ENCODE measurements around the gene KLF18.

KLF18 gene

DNA sequence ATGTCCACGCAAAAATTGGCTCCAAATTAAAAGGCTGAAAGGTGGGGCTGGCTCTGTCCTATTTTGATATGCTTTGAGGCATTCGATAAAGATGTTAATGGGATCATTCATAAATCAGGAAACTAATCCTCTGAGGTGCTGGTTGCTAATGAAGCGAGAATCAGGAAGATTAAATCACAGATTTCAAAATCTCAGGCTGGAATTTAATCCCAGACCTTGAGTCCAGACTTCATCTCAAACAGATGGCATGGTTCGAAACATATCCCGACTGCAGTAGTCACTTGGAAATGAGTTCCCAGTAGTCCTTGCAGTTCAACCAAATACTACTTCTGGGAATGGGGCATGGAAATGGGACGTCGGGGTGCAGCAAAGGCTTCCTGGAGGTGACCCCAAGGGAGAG, 27.3 kb downstream of the KLF18 start:
- H2BK5ac ChIP-seq (ENCODE audit: low read depth, low read length, poor library complexity, severe bottlenecking) = no peak overlapping the region
- no peak overlapping the region for H3K4me2 ChIP-seq (ENCODE audit: low read length, poor library complexity, severe bottlenecking)
- H3K18ac ChIP-seq (ENCODE audit: low read depth in 1 of 2, low read length in 2 of 2) = no peak overlapping the region
- H3K4me1 ChIP-seq (ENCODE audit: control insufficient read depth, insufficient read depth, low read depth, low read length) = no peaks in the 10 kb centered on the region
- H2BK120ac ChIP-seq (ENCODE audit: low read depth, low read length) = no peak overlapping the region
- H3K27me3 ChIP-seq (ENCODE audit: control insufficient read depth in 1 of 2, insufficient read depth in 1 of 2, low read length in 2 of 2) = peaks cover 0 to 5% of the 10 kb centered on the region in 2 experiments
- H2BK12ac ChIP-seq (ENCODE audit: low read length in 2 of 2) = no peak overlapping the region
- no peaks in the 10 kb centered on the region for H3K9me3 ChIP-seq (ENCODE audit: control insufficient read depth, low read length)
- 90% methylated on average over 7 of the region's 7 CpGs for WGBS
- no peaks in the 10 kb centered on the region for H3K79me1 ChIP-seq (replicated peaks; ENCODE audit: low read length, poor library complexity, severe bottlenecking)
- no peak overlapping the region for H3K4ac ChIP-seq (ENCODE audit: low read depth in 1 of 2, low read length in 2 of 2)
- no peak overlapping the region for H2AFZ ChIP-seq (ENCODE audit: low read depth, low read length)
- H2BK15ac ChIP-seq (ENCODE audit: low read depth, poor library complexity, severe bottlenecking) = no peak overlapping the region
- H3K9ac ChIP-seq (ENCODE audit: low read length) = no peak overlapping the region
- no peak overlapping the region for H4K8ac ChIP-seq (ENCODE audit: low read length)
- H4K91ac ChIP-seq (ENCODE audit: low read length) = no peak overlapping the region
- no peak overlapping the region for H3K14ac ChIP-seq (ENCODE audit: low read length in 2 of 2)
- H3K36me3 ChIP-seq (ENCODE audit: control insufficient read depth in 1 of 2, insufficient read depth in 2 of 2, low read depth in 1 of 2, low read length in 2 of 2) = no peaks in the 10 kb centered on the region
- no peak overlapping the region for H3K27ac ChIP-seq (ENCODE audit: low read length, poor library complexity, severe bottlenecking)
- H2AK5ac ChIP-seq (ENCODE audit: low read length, severe bottlenecking) = no peak overlapping the region
- H3K4me3 ChIP-seq (ENCODE audit: insufficient read depth in 1 of 2, low read depth in 1 of 2, low read length in 2 of 2) = no peak overlapping the region
- no peak overlapping the region for H3K23ac ChIP-seq (ENCODE audit: low read length in 2 of 2)
- no peak for DNase-seq

DNA sequence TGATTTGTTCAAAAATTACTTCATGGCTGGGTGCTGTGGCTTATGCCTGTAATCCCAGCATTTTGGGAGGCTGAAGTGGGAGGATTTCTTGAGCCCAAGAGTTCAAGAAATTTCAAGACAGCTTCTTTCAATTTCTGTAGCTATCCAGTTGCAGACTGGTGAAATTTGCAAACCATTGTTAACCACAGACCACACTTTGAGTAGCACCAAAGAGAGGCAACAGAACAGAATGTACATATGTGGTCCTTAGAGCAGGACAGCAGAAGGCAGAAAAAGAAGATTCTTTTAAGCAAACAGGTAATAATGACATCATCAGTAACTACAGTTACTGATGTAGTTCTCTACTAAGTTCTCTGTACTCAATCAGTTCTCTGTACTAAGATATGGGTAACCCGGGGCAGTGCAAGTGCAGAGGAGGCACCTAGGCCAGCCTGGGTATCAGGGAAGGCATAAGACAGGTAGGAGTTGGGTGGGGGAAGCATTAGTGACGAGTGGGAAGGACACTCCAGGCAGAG, 28.3 kb downstream of the KLF18 start:
- 53% methylated on average over 2 of the region's 2 CpGs for WGBS

DNA sequence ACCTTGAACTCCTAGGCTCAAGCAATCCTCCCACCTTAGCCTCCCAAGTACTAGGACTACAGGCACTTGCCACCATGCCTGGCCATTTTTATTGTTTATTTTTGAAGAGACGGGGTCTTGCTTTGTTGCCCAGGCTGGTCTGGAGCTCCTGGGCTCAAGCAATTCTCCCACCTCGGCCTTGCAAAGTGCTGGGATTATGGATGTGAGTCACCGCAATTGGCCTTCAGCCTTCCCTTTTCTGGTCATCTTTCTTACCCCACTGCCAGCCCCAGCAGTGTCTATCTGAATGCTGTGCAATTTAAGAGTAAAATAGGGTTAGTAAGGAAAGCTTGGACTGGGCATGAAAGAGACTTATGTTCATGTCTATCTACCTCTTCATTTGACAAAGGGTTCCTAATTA, 28.9 kb downstream of the KLF18 start:
- H3K18ac ChIP-seq (ENCODE audit: low read depth in 1 of 2, low read length in 2 of 2) = no peak overlapping the region
- H4K91ac ChIP-seq (ENCODE audit: low read length) = no peak overlapping the region
- H2BK12ac ChIP-seq (ENCODE audit: low read length in 2 of 2) = no peak overlapping the region
- peaks cover 2% of the 10 kb centered on the region for H3K4me1 ChIP-seq (ENCODE audit: control insufficient read depth, insufficient read depth, low read depth, low read length)
- no peak overlapping the region for H2AFZ ChIP-seq (ENCODE audit: low read depth, low read length)
- H3K27me3 ChIP-seq (ENCODE audit: control insufficient read depth in 1 of 2, insufficient read depth in 1 of 2, low read length in 2 of 2) = peaks cover 0 to 5% of the 10 kb centered on the region in 2 experiments
- no peak overlapping the region for H3K4ac ChIP-seq (ENCODE audit: low read depth in 1 of 2, low read length in 2 of 2)
- H3K79me1 ChIP-seq (replicated peaks; ENCODE audit: low read length, poor library complexity, severe bottlenecking) = no peaks in the 10 kb centered on the region
- 61% methylated on average over 2 of the region's 3 CpGs for WGBS
- no peak overlapping the region for H2AK5ac ChIP-seq (ENCODE audit: low read length, severe bottlenecking)
- H2BK120ac ChIP-seq (ENCODE audit: low read depth, low read length) = no peak overlapping the region
- no peak overlapping the region for H2BK15ac ChIP-seq (ENCODE audit: low read depth, poor library complexity, severe bottlenecking)
- H4K8ac ChIP-seq (ENCODE audit: low read length) = no peak overlapping the region
- H2BK5ac ChIP-seq (ENCODE audit: low read depth, low read length, poor library complexity, severe bottlenecking) = no peak overlapping the region
- H3K9ac ChIP-seq (ENCODE audit: low read length) = no peak overlapping the region
- H3K27ac ChIP-seq (ENCODE audit: low read length, poor library complexity, severe bottlenecking) = no peak overlapping the region
- no peak overlapping the region for H3K23ac ChIP-seq (ENCODE audit: low read length in 2 of 2)
- H3K9me3 ChIP-seq (ENCODE audit: control insufficient read depth, low read length) = no peaks in the 10 kb centered on the region
- no peak overlapping the region for H3K4me3 ChIP-seq (ENCODE audit: insufficient read depth in 1 of 2, low read depth in 1 of 2, low read length in 2 of 2)
- H3K14ac ChIP-seq (ENCODE audit: low read length in 2 of 2) = no peak overlapping the region
- no peaks in the 10 kb centered on the region for H3K36me3 ChIP-seq (ENCODE audit: control insufficient read depth in 1 of 2, insufficient read depth in 2 of 2, low read depth in 1 of 2, low read length in 2 of 2)
- no peak overlapping the region for H3K4me2 ChIP-seq (ENCODE audit: low read length, poor library complexity, severe bottlenecking)
- DNase-seq = no peak

More for the DNA sequence above, 28.3 kb downstream of the KLF18 start:
- H2AFZ ChIP-seq (ENCODE audit: low read depth, low read length) = no peak overlapping the region
- H2BK120ac ChIP-seq (ENCODE audit: low read depth, low read length) = no peak overlapping the region
- H2BK5ac ChIP-seq (ENCODE audit: low read depth, low read length, poor library complexity, severe bottlenecking) = no peak overlapping the region
- no peak overlapping the region for H3K4me2 ChIP-seq (ENCODE audit: low read length, poor library complexity, severe bottlenecking)
- no peak overlapping the region for H3K14ac ChIP-seq (ENCODE audit: low read length in 2 of 2)
- H3K9ac ChIP-seq (ENCODE audit: low read length) = no peak overlapping the region
- H3K18ac ChIP-seq (ENCODE audit: low read depth in 1 of 2, low read length in 2 of 2) = no peak overlapping the region
- H2BK12ac ChIP-seq (ENCODE audit: low read length in 2 of 2) = no peak overlapping the region
- no peaks in the 10 kb centered on the region for H3K36me3 ChIP-seq (ENCODE audit: control insufficient read depth in 1 of 2, insufficient read depth in 2 of 2, low read depth in 1 of 2, low read length in 2 of 2)
- H3K9me3 ChIP-seq (ENCODE audit: control insufficient read depth, low read length) = no peaks in the 10 kb centered on the region
- H3K4me1 ChIP-seq (ENCODE audit: control insufficient read depth, insufficient read depth, low read depth, low read length) = peaks cover 2% of the 10 kb centered on the region
- no peak overlapping the region for H3K23ac ChIP-seq (ENCODE audit: low read length in 2 of 2)
- H2BK15ac ChIP-seq (ENCODE audit: low read depth, poor library complexity, severe bottlenecking) = no peak overlapping the region
- H3K4ac ChIP-seq (ENCODE audit: low read depth in 1 of 2, low read length in 2 of 2) = no peak overlapping the region
- no peak for DNase-seq
- no peak overlapping the region for H4K8ac ChIP-seq (ENCODE audit: low read length)
- H4K91ac ChIP-seq (ENCODE audit: low read length) = no peak overlapping the region
- no peak overlapping the region for H3K27ac ChIP-seq (ENCODE audit: low read length, poor library complexity, severe bottlenecking)
- H2AK5ac ChIP-seq (ENCODE audit: low read length, severe bottlenecking) = no peak overlapping the region
- H3K4me3 ChIP-seq (ENCODE audit: insufficient read depth in 1 of 2, low read depth in 1 of 2, low read length in 2 of 2) = no peak overlapping the region
- peaks cover 0 to 5% of the 10 kb centered on the region in 2 experiments for H3K27me3 ChIP-seq (ENCODE audit: control insufficient read depth in 1 of 2, insufficient read depth in 1 of 2, low read length in 2 of 2)
- no peaks in the 10 kb centered on the region for H3K79me1 ChIP-seq (replicated peaks; ENCODE audit: low read length, poor library complexity, severe bottlenecking)

DNA sequence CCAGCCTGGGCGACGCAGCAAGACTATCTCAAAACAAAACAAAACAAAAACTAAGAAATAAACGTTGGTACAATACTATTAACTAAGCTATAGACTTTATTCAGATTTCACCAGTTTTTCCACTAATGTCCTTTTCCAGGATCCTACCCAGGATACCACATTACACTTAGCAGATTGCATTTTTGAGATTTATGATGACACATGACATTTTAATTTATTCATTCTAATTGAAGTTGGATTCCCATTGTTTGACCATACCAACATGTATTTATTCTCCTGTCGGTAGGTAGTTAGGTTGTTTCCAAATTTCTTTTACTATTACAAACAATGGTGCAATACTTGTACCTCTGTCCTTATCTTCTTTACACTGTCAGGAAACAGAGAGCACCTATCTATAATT, 29.6 kb downstream of the KLF18 start:
- H3K4me3 ChIP-seq (ENCODE audit: insufficient read depth in 1 of 2, low read depth in 1 of 2, low read length in 2 of 2) = no peak overlapping the region
- H2BK15ac ChIP-seq (ENCODE audit: low read depth, poor library complexity, severe bottlenecking) = no peak overlapping the region
- H3K14ac ChIP-seq (ENCODE audit: low read length in 2 of 2) = no peak overlapping the region
- H2BK120ac ChIP-seq (ENCODE audit: low read depth, low read length) = no peak overlapping the region
- no peak overlapping the region for H3K9ac ChIP-seq (ENCODE audit: low read length)
- no peak overlapping the region for H2AFZ ChIP-seq (ENCODE audit: low read depth, low read length)
- no peak overlapping the region for H2AK5ac ChIP-seq (ENCODE audit: low read length, severe bottlenecking)
- no peak overlapping the region for H4K91ac ChIP-seq (ENCODE audit: low read length)
- H3K9me3 ChIP-seq (ENCODE audit: control insufficient read depth, low read length) = no peaks in the 10 kb centered on the region
- H2BK5ac ChIP-seq (ENCODE audit: low read depth, low read length, poor library complexity, severe bottlenecking) = no peak overlapping the region
- H3K36me3 ChIP-seq (ENCODE audit: control insufficient read depth in 1 of 2, insufficient read depth in 2 of 2, low read depth in 1 of 2, low read length in 2 of 2) = no peaks in the 10 kb centered on the region
- H3K18ac ChIP-seq (ENCODE audit: low read depth in 1 of 2, low read length in 2 of 2) = no peak overlapping the region
- no peak for DNase-seq
- peaks cover 0 to 5% of the 10 kb centered on the region in 2 experiments for H3K27me3 ChIP-seq (ENCODE audit: control insufficient read depth in 1 of 2, insufficient read depth in 1 of 2, low read length in 2 of 2)
- H4K8ac ChIP-seq (ENCODE audit: low read length) = no peak overlapping the region
- peaks cover 2% of the 10 kb centered on the region for H3K4me1 ChIP-seq (ENCODE audit: control insufficient read depth, insufficient read depth, low read depth, low read length)
- H3K4ac ChIP-seq (ENCODE audit: low read depth in 1 of 2, low read length in 2 of 2) = no peak overlapping the region
- H3K23ac ChIP-seq (ENCODE audit: low read length in 2 of 2) = no peak overlapping the region
- H3K4me2 ChIP-seq (ENCODE audit: low read length, poor library complexity, severe bottlenecking) = no peak overlapping the region
- no peak overlapping the region for H2BK12ac ChIP-seq (ENCODE audit: low read length in 2 of 2)
- H3K79me1 ChIP-seq (replicated peaks; ENCODE audit: low read length, poor library complexity, severe bottlenecking) = no peaks in the 10 kb centered on the region
- WGBS = 92% methylated on average over 4 of the region's 4 CpGs
- no peak overlapping the region for H3K27ac ChIP-seq (ENCODE audit: low read length, poor library complexity, severe bottlenecking)
